IMR-90 (cell line): ENCODE data around the gene EPM2AIP1. TPM values are rescaled to one million over a fixed set of nuclear protein-coding genes. Genes with fewer than 3 reads are reported as not detected.

Source experiments
- ATAC-seq: fragments of 200-7000 bp; cut with Tn5 transposase; 2 replicates; pipeline ENCODE4 v1.9.1; 2020; ENCODE audit warnings: low read depth, mild to moderate bottlenecking, moderate library complexity
- BruUV-seq: library from RNA; stranded (reverse); fragments of 400-500 nt; replicated peaks from 2 replicates; lab custom pipeline; 2021; lab: Mats Ljungman, UMichigan
- CTCF ChIA-PET: fragments of 300-600 bp; formaldehyde crosslinking; extraction: SDS; loops from one replicate; lab custom pipeline; 2021; ENCODE audit warnings: antibody characterized with exemption; lab: Yijun Ruan, JAX
- POLR2A ChIA-PET: fragments of 300-600 bp; sonication (Branson Sonifier 250); formaldehyde crosslinking; loops from one replicate; lab custom pipeline; 2022; ENCODE audit warnings: antibody characterized with exemption; ENCODE audit not compliant: unreplicated experiment; lab: Charles Lee
- DNase-seq: peaks from one replicate; pipeline ENCODE4 v3.0.0; 2013
- H2AFZ ChIP-seq: replicated peaks from 2 replicates; pipeline ENCODE3; 2013; ENCODE audit warnings: low read length, mild to moderate bottlenecking; ENCODE audit not compliant: poor library complexity
- H2AK5ac ChIP-seq: 2 replicates; pipeline ENCODE4 v1.6.1; 2013; ENCODE audit warnings: low read depth, low read length, inconsistent platforms
- H2AK9ac ChIP-seq: replicated peaks from 2 replicates; pipeline ENCODE3; 2013; ENCODE audit warnings: mild to moderate bottlenecking, low read depth, low read length, moderate library complexity; ENCODE audit not compliant: poor library complexity
- H2BK120ac ChIP-seq: 2 replicates; pipeline ENCODE4 v1.6.1; 2013; ENCODE audit warnings: low read depth, low read length, inconsistent platforms
- H2BK15ac ChIP-seq: 3 replicates; pipeline ENCODE4 v1.6.1; 2013; ENCODE audit warnings: low read depth, low read length, inconsistent platforms
- H2BK20ac ChIP-seq: 2 replicates; pipeline ENCODE4 v1.6.1; 2013; ENCODE audit warnings: low read depth, mild to moderate bottlenecking, inconsistent platforms, low read length, moderate library complexity
- H2BK5ac ChIP-seq: 2 replicates; pipeline ENCODE4 v1.6.1; 2013; ENCODE audit warnings: mild to moderate bottlenecking, low read depth, low read length, inconsistent platforms; ENCODE audit not compliant: poor library complexity, severe bottlenecking
- H3K14ac ChIP-seq: replicated peaks from 2 replicates; pipeline ENCODE4 v1.6.1; 2013; ENCODE audit warnings: low read depth, low read length, inconsistent platforms
- H3K18ac ChIP-seq: 2 replicates; pipeline ENCODE4 v1.6.1; 2013; ENCODE audit warnings: low read depth, low read length, control low read depth
- H3K23ac ChIP-seq: 2 replicates; pipeline ENCODE4 v1.6.1; 2013; ENCODE audit warnings: low read depth, low read length, inconsistent platforms
- H3K27ac ChIP-seq: 2 replicates; pipeline ENCODE4 v1.5.1; 2013; ENCODE audit warnings: mild to moderate bottlenecking, control low read depth, low read length; ENCODE audit not compliant: insufficient read depth
- H3K27me3 ChIP-seq: 2 replicates; pipeline ENCODE4 v1.6.1; 2013; ENCODE audit warnings: low read length; ENCODE audit not compliant: control insufficient read depth, insufficient read depth
- H3K36me3 ChIP-seq: 2 replicates; pipeline ENCODE4 v1.6.1; 2013; ENCODE audit warnings: low read length, mixed read lengths; ENCODE audit not compliant: control insufficient read depth, insufficient read depth
- H3K4ac ChIP-seq: 2 replicates; pipeline ENCODE4 v1.6.1; 2013; ENCODE audit warnings: low read depth, low read length, inconsistent platforms
- H3K4me1 ChIP-seq: 2 replicates; pipeline ENCODE4 v1.6.1; 2013; ENCODE audit warnings: low read length, mixed read lengths; ENCODE audit not compliant: control insufficient read depth, insufficient read depth
- H3K4me2 ChIP-seq: 2 replicates; pipeline ENCODE4 v1.6.1; 2013; ENCODE audit warnings: low read depth, mild to moderate bottlenecking, control low read depth, low read length, moderate library complexity
- H3K4me3 ChIP-seq: 2 replicates; pipeline ENCODE4 v1.5.1; 2013; ENCODE audit warnings: low read depth, mild to moderate bottlenecking, control low read depth, low read length, moderate library complexity; ENCODE audit not compliant: insufficient read depth
- H3K56ac ChIP-seq: 2 replicates; pipeline ENCODE4 v1.6.1; 2013; ENCODE audit warnings: low read length, inconsistent platforms; ENCODE audit not compliant: insufficient read depth; ENCODE audit errors: extremely low read depth
- H3K79me1 ChIP-seq, 2 experiments: 2 replicates each; pipeline ENCODE4 v1.6.1; 2013; ENCODE audit warnings: low read length in 2 of 2, inconsistent platforms in 1 of 2, low read depth in 1 of 2
- H3K9ac ChIP-seq: 2 replicates; pipeline ENCODE4 v1.6.1; 2013; ENCODE audit warnings: low read depth, low read length, control low read depth
- H3K9me1 ChIP-seq: 2 replicates; pipeline ENCODE4 v1.6.1; 2013; ENCODE audit warnings: low read length, inconsistent platforms; ENCODE audit not compliant: insufficient read depth
- H3K9me3 ChIP-seq: 2 replicates; pipeline ENCODE4 v1.6.1; 2013; ENCODE audit warnings: low read length; ENCODE audit not compliant: control insufficient read depth, insufficient read depth
- H4K20me1 ChIP-seq: 2 replicates; pipeline ENCODE4 v1.6.1; 2013; ENCODE audit warnings: low read length, inconsistent platforms; ENCODE audit not compliant: insufficient read depth
- H4K5ac ChIP-seq: 2 replicates; pipeline ENCODE4 v1.6.1; 2013; ENCODE audit warnings: mild to moderate bottlenecking, low read depth, low read length, control low read depth
- H4K8ac ChIP-seq, 2 experiments: 2 replicates each; pipeline ENCODE4 v1.6.1; 2013; ENCODE audit warnings: low read depth in 2 of 2, low read length in 2 of 2, control low read depth in 1 of 2, inconsistent platforms in 1 of 2
- H4K91ac ChIP-seq: 2 replicates; pipeline ENCODE4 v1.6.1; 2013; ENCODE audit warnings: low read depth, low read length, inconsistent platforms; ENCODE audit not compliant: insufficient read depth
- BHLHE40 ChIP-seq: fragments of 150-350 bp; IDR thresholded peaks from 2 replicates; pipeline ENCODE4 v1.6.1; 2016; ENCODE audit warnings: mild to moderate bottlenecking, low read depth, low read length
- CEBPB ChIP-seq: IDR thresholded peaks from 2 replicates; pipeline ENCODE4 v1.6.1; 2012; ENCODE audit warnings: low read depth, low read length, improper control_type of control experiment
- CHD1 ChIP-seq: IDR thresholded peaks from 2 replicates; pipeline ENCODE4 v1.6.1; 2012; ENCODE audit warnings: low read depth, low read length, improper control_type of control experiment
- MAFK ChIP-seq: IDR thresholded peaks from 2 replicates; pipeline ENCODE4 v1.6.1; 2012; ENCODE audit warnings: low read depth, low read length, improper control_type of control experiment
- MAZ ChIP-seq: IDR thresholded peaks from 2 replicates; pipeline ENCODE4 v1.6.1; 2012; ENCODE audit warnings: low read depth, mild to moderate bottlenecking, low read length, improper control_type of control experiment, moderate library complexity, borderline replicate concordance
- NFE2L2 ChIP-seq: fragments of 150-350 bp; IDR thresholded peaks from 2 replicates; pipeline ENCODE4 v1.6.1; 2016; ENCODE audit warnings: low read depth, mild to moderate bottlenecking, low read length
- POLR2A ChIP-seq: IDR thresholded peaks from 2 replicates; pipeline ENCODE4 v1.6.1; 2012; ENCODE audit warnings: mild to moderate bottlenecking, low read depth, low read length
- RCOR1 ChIP-seq: IDR thresholded peaks from 2 replicates; pipeline ENCODE4 v1.6.1; 2012; ENCODE audit warnings: mild to moderate bottlenecking, low read length, improper control_type of control experiment; ENCODE audit not compliant: insufficient replicate concordance
- SMC3 ChIP-seq: fragments of 150-350 bp; IDR thresholded peaks from 2 replicates; pipeline ENCODE4 v1.6.1; 2016; ENCODE audit warnings: low read depth, mild to moderate bottlenecking, antibody characterized with exemption, low read length, moderate library complexity
- WGBS, 2 experiments: methylation state at CpG; one replicate each; pipeline versions ENCODE4 v1.1.5 to v1.1.7; 2013; ENCODE audit warnings: missing lambda C conversion rate in 2 of 2; ENCODE audit not compliant: insufficient read length in 1 of 2; ENCODE audit errors: extremely low coverage in 2 of 2; 5-methylcytosine and 5-hydroxymethylcytosine counted together
- dilution Hi-C: fragments of 300-500 bp; cut with HindIII; formaldehyde crosslinking; loops from one replicate; pipeline ENCODE4 v1.14.3; 2018; ENCODE audit warnings: low sequenced_read_pairs; ENCODE audit not compliant: unreplicated experiment
- in situ Hi-C: fragments of 300-500 bp; cut with MboI; formaldehyde crosslinking; loops from 3 replicates; pipeline ENCODE4 v1.14.3; 2019; ENCODE audit warnings: low sequenced_read_pairs, inconsistent platforms, mixed read lengths
- intact Hi-C: fragments of 100-400 bp; cut with micrococcal nuclease; formaldehyde crosslinking; loops from 2 replicates; pipeline ENCODE4 v1.10.0; 2022
- polyA plus RNA-seq, 3 experiments: library from polyadenylated mRNA; depleted of rRNA; stranded (reverse); fragments of >200 nt; gene quantifications; 2 replicates each; pipeline ENCODE4 v1.2.3, GENCODE V29; 2012; ENCODE audit warnings: low replicate concordance in 1 of 3
- total RNA-seq: library from RNA; depleted of rRNA; stranded (reverse); fragments of >200 nt; gene quantifications from 2 replicates; pipeline ENCODE4 v1.2.3, GENCODE V29; 2012
- TF ChIP-seq, protein P1 (sequence below): fragments of 150-350 bp; IDR thresholded peaks from 2 replicates; pipeline ENCODE4 v1.6.1; 2016; ENCODE audit warnings: low read depth, mild to moderate bottlenecking, low read length, moderate library complexity, borderline replicate concordance
- TF ChIP-seq, protein P2 (sequence below): conservative IDR thresholded peaks from 2 replicates; pipeline ENCODE4 v1.5.1; 2012; ENCODE audit warnings: mild to moderate bottlenecking, low read depth, low read length, improper control_type of control experiment

The EPM2AIP1 gene
- total and polyA plus RNA-seq, 2 of the 4 experiments (the other 2 are of a cell fraction), result 6.4 to 13.4 TPM

DNA sequence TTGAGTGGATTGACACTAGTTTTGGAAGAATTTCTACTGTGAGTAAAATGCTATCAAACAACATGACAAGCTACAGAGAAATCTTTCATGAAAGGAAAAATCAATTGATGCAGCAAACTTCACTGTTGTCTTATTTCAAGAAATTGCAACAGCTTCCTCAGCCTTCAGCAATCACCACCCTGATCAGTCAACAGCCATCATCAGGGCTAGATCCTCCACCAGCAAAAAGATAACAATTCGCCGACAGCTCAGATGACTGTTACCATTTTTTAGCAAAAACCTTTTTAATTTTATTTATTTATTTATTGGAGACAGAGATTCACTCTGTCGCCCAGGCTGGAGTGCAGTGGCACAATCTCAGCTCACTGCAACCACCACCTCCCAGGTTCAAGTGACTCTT is 44.4 kb upstream of the EPM2AIP1 start:
- Histone ChIP-seq H3K4me1 (peaks cover 4% of the 10 kb centered on the region), H4K20me1 (no peaks in the 10 kb centered on the region), H3K4me3 (no peak overlapping the region), H3K23ac (no peak overlapping the region), H3K56ac (no peak overlapping the region), H4K8ac (no peak overlapping the region), H4K91ac (no peak overlapping the region), H4K5ac (no peak overlapping the region), H2BK15ac (no peak overlapping the region), H3K27me3 (no peaks in the 10 kb centered on the region), H3K36me3 (peaks cover 29% of the 10 kb centered on the region), H2BK5ac (no peak overlapping the region), H3K14ac (no peak overlapping the region), H3K4ac (no peak overlapping the region), H3K9ac (no peak overlapping the region), H2AFZ (no peak overlapping the region), H3K9me1 (peaks cover 13% of the 10 kb centered on the region), H3K9me3 (peaks cover 3% of the 10 kb centered on the region), H2AK9ac (no peak overlapping the region), H3K79me1 (peaks cover 7 to 22% of the 10 kb centered on the region in 2 experiments; a peak in 2 of 4 replicates), H3K27ac (no peak overlapping the region), H2AK5ac (no peak overlapping the region), H3K4me2 (no peak overlapping the region), H2BK20ac (no peak overlapping the region), H2BK120ac (no peak overlapping the region), H3K18ac (no peak overlapping the region)
- TF ChIP-seq MAFK (no peak), CHD1 (no peak), BHLHE40 (no peak), POLR2A (no peak), SMC3 (no peak), MAZ (no peak), RCOR1 (no peak), NFE2L2 (no peak), CEBPB (no peak)
- TF ChIP-seq, protein P1, sequence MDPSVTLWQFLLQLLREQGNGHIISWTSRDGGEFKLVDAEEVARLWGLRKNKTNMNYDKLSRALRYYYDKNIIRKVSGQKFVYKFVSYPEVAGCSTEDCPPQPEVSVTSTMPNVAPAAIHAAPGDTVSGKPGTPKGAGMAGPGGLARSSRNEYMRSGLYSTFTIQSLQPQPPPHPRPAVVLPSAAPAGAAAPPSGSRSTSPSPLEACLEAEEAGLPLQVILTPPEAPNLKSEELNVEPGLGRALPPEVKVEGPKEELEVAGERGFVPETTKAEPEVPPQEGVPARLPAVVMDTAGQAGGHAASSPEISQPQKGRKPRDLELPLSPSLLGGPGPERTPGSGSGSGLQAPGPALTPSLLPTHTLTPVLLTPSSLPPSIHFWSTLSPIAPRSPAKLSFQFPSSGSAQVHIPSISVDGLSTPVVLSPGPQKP, result no peak
- TF ChIP-seq, protein P2, sequence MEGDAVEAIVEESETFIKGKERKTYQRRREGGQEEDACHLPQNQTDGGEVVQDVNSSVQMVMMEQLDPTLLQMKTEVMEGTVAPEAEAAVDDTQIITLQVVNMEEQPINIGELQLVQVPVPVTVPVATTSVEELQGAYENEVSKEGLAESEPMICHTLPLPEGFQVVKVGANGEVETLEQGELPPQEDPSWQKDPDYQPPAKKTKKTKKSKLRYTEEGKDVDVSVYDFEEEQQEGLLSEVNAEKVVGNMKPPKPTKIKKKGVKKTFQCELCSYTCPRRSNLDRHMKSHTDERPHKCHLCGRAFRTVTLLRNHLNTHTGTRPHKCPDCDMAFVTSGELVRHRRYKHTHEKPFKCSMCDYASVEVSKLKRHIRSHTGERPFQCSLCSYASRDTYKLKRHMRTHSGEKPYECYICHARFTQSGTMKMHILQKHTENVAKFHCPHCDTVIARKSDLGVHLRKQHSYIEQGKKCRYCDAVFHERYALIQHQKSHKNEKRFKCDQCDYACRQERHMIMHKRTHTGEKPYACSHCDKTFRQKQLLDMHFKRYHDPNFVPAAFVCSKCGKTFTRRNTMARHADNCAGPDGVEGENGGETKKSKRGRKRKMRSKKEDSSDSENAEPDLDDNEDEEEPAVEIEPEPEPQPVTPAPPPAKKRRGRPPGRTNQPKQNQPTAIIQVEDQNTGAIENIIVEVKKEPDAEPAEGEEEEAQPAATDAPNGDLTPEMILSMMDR, result no peak
- ChIA-PET CTCF (interaction anchor here (0.7 kb wide), 1 partner anchor 216 kb away, joined by 4 read pairs; no protein-coding TSS in a partner anchor), POLR2A (no interaction called here)
- dilution Hi-C loops (no loop called here), in situ Hi-C loops (no loop called here), intact Hi-C loops (no loop called here)
- BruUV-seq, result no TSS peak
- ATAC-seq, result no peak
- WGBS, 2 experiments, result no CpG with 5 or more reads among the region's 3 CpGs
- no peak for DNase-seq
